NCI-H2227 (cell line): Measurements from ENCODE around the gene SRP54.
"Not testable (repeated sequence)": the region's sequence is repeated elsewhere in the genome, so short reads cannot be mapped to it uniquely, and the experiment has no call there.

Experiments
- DNase-seq: peaks from one replicate; lab custom pipeline; 2025; ENCODE audit not compliant: unreplicated experiment; lab: John Stamatoyannopoulos, UW

SRP54 gene

DNA sequence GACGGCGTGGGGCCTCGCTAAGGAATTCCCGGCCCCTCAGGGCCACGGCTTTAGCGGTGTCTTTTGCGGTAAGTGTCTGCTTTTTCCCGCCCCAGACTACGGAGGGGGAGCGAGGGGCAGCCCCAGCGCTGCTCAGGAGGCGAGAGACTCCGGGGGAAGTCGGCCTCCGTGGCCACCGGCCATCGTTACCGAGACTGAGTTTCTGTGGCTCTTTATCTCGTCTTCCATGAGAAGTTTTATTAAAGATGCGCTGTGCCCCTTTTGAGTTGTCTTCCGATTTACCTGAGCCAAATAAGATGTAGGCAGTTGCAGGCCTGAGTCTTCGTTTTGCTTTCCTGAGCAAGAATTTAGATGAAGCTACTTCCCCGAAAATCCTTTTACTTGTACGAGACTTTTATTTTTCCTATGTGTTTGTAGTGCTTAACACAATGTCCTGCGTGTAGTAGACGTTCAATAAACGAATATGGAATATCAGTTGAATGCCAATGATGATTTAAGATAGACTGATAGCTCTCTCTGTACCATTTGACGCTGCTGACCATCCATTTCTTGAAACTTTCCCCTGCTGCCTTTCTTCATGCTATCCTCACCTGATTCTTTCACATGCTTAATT, 462 bp downstream of the SRP54 start:
- DNase-seq: peak; percentile 73

DNA sequence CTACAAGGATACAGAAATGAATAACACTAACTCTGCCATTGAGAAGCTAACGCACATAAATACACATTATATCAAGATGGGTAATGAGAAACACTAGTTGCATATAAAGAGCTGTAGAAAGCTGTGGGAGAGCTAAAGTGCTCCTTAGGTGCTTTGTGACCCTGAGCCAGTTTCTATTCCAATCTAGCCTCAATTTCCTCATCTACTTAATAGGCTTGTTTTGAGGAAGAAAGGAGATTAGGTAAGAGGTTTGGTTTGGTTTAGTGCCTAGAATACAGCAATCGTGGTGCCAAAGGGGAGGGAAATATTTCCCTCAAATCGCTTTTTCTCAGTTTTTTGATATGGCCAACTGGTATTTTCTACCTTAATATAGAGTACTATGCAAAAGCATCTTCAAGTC, 994 bp downstream of the SRP54 start:
- no peak for DNase-seq

DNA sequence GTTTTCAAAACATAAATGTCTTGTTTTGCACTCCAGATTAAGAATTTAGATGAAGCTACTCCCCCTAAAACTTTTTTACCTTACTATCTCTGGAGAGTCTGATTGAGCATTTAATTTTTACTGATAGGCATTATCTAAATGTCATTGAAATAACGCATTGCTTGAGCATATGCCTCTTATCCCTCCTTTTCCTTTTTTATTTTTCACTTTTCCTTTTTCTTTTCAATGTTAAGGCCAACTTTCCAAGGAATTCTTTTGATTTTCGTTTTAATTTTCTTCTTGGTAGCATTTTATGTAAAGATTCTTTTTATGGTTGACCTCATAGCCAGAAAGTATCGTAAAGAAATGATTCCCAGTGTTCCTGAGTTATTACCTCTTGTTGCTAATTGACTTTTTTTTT, 2.9 kb downstream of the SRP54 start:
- DNase-seq: no peak

DNA sequence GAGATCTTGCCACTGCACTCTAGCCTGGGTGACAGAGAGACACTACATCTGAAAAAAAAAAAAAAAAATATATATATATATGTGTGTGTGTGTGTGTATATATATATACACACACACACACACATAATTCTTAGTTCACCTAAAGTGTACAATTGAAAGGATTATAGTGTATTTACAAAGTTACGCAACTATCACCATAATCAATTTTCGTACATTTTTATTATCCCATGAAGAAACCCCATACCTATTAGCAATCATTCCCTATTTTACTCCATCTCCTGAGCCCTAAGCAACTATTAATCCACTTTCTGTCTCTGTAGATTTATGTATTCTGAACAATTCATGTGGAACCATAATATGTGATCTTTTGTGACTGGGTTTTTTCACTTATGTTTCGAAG, 4.4 kb downstream of the SRP54 start:
- no peak for DNase-seq

DNA sequence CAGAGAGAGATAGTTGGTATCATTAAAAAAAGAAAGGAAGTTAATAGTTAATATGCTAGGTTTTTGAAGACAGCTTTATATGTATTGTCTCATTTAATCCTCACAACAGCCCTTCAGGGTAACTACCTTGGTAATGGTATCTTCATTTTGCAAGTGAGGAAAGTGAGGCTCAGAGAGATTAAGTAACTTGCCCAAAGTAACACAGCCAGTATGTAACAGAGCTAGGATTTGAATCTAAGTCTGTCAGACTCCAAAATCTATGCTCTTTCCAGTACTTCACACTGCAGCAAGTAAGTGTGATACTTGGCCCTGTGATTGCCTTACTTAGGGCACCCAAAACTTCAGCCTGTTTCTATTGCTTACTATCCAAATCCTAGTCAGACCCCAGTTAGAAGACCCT, 7.0 kb downstream of the SRP54 start:
- no peak for DNase-seq

DNA sequence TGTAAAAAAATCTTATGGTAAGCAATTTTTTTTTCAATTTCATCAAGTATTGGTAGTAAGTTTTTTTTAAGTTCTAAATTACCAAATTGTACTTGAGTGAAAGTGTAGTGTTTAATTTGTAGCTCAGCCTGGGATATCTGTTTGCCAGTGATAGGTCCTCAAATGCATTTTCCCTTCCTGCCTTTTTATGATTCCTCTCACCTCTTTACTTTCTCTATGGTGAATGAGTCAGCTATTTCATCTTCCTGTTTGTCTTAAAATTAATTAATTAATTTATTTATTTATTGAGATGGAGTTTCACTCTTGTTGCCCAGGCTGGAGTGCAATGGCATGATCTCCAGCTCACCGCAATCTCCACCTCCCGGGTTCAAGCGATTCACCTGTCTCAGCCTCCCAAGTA, 10.6 kb downstream of the SRP54 start:
- no peak for DNase-seq

DNA sequence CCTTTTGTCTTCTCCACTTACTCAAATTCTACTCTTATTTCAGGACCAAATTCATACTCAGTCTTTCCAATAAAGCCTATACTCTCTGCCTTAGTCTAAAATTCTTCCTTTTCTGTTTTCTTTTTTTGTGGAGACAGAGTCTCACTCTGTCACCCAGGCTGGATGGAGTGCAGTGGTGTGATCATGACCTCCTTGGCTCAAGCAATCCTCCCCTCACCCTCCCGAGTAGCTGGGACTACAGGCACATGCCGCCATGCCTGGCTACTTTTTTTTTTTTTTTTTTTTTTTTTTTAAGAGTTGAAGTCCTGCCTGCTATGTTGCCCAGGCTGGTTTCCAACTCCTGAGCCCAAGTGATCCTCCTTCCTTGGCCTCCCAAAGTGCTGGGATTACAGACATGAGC, 11.9 kb downstream of the SRP54 start:
- no peak for DNase-seq

DNA sequence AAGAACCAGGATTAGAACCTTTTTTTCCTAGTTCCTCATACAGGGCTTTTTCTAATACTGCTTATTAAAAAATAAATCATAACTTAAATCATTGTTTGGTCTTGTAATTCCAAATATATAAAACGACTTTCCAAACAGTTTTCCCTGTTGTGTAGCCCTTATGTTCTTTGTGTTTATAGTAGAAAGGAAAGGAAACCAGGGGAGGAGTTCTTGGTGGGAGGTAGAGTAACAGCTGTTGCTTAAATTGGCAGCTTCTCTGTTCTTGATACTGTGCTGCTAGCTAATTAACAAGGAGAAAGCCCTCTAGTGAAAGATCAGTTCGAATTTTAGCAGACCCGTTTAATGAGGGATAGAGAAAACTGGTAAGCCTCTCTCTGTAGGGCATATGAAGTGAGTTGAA, 15.0 kb downstream of the SRP54 start:
- DNase-seq: no peak

DNA sequence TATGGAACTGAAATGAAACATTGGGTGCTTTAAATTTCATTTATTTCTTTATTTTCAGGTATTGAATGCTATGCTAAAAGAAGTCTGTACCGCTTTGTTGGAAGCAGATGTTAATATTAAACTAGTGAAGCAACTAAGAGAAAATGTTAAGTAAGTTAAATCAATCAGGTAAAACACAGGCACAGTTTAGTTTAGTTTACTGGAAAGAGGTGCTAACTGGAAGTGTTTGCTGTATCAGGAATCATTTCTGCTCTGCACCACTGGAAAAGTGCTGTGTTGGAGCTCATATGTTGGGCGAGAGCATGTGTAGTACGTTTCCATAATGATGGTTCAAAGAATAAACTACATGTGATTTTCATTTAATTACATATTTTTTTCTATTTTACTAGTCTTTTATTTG, 16.7 kb downstream of the SRP54 start:
- DNase-seq: no peak

DNA sequence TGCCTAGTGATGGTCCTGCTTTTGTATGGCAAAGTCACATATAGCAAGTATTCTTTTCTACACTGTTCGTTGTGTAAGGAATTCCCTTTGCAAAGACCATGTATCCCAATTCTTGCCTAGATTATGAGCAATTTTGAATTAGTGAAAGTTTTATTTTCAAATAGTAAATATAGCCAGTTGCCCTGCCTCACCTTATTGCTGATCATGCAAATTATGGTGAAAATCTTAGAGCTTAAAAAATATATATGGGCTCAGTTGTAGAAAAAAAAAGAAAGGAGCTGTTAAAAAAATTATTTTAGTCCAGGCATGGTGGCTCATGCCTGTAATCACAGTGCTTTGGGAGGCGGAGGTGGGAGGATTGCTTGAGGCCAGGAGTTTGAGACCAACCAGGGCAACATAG, 18.8 kb downstream of the SRP54 start:
- DNase-seq: no peak

DNA sequence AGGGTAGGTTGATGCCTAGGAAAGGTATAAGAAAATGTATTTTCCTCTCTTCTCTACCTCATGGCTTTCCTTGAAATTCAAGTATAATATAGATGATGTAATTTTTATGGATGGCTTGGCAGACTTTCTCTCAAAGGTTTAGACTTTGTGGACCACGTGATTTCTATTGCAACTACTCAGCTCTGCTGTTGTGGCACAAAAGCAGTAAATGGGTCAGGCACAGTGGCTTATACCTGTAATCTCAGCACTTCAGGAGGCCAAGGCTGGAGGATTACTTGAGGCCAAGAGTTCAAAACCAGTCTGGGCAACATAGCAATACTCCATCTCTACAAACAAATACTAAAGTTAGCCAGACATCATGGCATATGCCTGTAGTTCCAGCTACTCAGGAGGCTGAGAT, 22.0 kb downstream of the SRP54 start:
- no peak for DNase-seq

DNA sequence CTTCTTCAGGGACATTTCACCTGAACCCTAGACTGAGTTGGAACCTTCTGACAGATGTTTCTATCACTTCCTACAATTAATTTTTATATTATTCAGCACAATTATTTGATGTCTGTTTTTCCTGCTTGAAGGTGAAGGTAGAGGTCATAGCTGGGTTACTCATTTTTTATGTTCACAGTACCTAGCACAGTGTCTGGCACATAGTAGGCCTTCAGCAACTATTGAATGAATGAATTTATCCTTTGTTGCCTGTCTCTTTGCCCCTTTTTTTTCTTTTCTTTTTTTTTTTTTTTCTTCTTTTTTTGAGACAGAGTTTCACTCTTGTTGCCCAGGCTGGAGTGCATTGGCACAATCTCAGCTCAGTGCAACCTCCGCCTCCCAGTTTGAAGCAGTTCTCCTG, 33.8 kb downstream of the SRP54 start:
- no peak for DNase-seq

DNA sequence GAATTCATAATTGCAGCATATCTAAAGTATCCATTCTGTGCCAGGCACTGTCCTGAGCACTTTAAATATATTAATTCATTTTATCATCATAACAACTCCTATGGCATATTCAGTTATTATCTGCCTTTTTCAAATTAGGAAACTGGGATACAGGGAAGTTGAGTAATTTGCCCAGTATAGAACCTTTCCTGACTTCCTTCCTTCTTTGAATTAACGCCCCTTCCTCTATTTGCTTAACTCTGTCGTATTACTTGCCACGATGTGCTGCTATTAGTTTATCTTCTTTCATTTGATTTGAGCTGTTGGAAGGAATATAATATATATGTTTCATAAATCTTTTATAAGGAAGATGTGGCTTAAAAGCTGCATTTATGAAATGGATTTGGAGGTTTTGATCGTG, 37.9 kb downstream of the SRP54 start:
- DNase-seq: no peak

DNA sequence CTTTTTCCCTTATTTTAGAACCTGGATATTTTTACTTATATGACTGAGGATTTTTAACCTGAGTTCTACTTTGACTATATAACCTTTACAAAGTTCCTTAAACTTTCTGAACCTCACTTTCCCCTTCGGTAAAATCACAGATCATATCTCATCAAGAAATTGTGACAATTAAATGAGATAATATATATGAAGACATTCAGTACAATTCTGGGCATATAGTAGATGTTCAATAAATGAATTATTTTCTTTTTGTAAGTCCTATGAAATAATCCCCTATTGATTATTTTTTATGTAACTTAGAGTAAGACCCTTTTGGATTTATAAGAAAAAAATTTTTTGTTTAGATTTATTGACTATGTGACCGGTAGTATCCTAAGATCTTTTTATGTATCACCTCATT, 45.6 kb downstream of the SRP54 start:
- DNase-seq: no peak

DNA sequence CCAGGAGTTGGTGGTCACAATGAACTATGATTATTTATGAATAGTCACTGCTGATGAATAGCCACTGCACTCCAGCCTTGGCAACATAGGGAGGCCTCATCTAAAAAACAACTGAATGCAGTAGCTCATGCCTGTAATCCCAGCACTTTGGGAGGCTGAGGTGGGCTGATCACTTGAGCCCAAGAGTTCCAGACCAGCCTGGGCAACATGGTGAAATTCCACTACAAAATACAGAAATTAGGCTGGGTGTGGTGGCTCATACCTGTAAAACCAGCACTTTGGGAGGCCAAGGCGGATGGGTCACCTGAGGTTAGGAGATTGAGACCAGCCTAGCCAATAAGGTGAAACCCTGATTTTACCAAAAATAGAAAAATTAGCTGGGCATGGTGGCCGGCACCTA, 49.8 kb downstream of the SRP54 start:
- no peak for DNase-seq

DNA sequence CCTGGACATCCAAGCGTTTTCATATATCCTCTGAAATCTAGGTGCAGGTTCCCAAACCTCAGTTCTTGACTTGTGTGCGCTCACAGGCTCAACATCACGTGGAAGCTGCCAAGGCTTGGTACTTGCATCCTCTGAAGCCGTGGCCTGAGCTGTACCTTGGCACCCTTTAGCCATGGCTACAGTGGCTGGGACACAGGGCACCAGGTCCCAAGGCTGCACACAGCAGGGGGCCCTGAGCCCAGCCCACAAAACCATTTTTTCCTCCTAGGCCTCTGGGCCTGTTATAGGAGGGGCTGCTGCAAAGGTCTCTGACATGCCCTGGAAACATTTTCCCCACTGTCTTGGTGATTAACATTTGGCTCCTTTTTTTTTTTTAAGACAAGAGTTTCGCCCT, 51.6 kb downstream of the SRP54 start:
- no peak for DNase-seq

DNA sequence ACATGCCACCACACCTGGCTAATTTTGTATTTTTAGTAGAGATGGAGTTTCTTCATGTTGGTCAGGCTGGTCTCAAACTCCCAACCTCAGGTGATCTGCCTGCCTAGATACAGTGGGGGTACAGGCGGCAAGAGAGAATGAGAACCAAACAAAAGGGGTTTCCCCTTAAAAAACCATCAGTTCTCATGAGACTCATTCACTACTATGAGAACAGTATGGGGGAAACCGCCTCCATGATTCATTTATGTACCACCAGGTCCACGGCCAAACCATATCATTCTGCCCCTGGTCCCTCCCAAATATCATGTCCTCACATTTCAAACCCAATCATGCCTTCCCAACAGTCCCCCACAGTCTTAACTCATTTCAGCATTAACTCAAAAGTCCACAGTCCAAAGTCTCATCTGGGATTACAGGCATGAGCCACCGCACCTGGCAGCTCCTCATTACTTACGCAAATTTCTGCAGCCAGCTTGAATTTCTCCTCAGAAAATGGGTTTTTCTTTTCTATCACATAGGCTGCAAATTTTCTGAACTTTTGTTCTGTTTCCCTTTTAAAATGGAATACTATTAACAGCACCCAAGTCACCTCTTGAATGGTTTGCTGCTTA, 52.3 kb downstream of the SRP54 start:
- not testable (repeated sequence) for DNase-seq

DNA sequence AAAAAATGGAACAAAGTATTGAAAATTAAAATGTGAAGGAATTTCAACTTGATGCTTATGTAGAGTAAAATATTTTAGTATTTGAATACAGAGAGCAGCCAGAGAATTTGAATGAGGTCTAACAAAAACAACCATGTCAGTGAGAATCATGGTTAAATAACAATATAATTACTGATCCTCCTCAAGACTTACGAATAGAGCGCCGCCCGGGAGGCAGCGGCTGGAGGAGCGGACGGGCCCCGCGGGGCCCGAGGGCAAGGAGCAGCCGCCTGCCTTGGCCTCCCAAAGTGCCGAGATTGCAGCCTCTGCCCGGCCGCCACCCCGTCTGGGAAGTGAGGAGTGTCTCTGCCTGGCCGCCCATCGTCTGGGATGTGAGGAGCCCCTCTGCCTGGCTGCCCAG, 55.5 kb downstream of the SRP54 start:
- not testable (repeated sequence) for DNase-seq

DNA sequence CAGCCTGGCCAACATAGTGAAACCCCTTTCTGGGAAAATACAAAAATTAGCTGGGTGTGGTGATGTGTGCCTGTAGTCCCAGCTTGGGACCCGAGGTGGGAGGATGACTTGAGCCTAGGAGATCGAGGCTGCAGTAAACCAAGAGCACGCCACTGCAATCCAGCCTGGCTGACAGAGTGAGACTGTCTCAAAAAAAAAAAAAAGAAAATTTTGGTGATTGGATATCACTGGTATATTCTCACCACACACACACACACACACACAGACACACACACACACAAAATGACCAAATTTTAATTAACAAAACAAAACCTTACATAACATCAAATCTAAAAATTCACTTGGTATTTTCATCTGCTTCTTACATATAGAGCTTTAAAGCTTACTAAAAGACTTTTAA, 59.8 kb downstream of the SRP54 start:
- DNase-seq: no peak

DNA sequence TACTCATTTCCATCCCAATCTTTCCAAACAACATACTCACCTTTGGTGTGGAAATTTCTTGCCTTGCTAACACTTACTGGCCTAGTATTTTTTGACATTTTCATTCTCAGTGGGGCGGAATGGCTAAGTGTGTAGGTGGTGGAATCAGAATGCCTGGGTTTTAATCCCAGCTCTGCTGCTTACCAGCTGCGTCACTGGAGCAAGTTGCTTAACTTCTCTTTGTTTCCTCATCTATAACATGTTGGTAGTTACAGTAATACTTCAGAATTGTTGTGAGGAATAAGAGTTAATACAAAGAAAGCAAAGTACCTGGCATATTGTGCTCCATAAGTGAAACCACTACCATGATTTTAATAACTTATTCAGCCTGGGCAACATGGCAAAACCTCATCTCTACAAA, 60.3 kb downstream of the SRP54 start:
- DNase-seq: no peak

DNA sequence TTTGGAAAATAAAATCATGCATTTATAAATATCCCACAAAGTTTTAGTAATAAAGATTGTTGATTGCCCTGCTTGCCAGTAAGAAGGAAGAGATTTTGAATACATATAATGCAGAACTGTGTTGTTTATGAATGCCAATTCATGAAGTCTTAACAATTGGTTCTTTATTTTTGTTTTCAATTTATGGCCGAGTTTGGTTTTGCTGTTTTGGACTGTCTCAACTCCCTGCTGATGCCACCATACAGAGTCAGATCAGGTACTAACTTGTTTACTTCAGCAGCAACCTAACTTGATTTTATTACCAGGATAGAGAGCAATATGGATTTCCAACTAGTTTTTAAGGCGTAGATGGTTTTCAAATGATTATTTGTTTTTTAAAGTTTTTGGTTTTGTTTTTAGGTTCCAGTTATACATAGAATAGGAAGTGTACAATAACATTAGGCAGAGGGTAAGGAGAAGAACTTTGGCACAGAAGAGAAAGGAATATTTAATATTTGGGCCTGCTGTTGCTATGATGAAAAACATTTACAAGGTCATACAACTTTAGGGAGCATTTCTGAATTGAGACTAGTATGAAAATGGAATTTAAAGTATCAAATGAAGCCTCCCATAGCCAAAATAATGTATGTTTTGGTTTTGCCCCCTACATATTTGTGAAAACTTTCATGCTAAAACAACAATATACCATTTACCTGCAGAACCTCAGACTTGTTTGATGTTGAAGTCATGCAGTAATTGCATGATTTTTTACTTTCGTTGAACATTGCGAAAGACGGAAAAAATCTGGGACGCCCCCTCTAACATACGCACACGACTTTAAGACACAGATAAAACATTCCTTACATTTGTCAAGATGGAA, 62.4 kb downstream of the SRP54 start:
- DNase-seq: no peak

DNA sequence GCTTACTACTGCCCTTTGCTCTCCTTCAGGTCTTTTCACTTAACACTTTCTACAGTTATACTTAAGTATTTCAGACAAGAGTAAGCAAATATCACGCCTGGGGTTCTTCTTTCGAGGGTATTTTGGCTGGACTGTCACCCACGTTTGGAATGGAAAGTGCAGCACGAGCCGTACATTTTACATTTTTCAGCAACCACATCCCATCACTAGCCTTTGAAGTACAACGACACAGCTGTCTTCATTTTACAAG, 62.9 kb downstream of the SRP54 start:
- DNase-seq: no peak
